CD4-positive, alpha-beta T cell treated with Interleukin-1 beta for 1 hour (primary cell): Measurements from ENCODE around the gene SPTBN1.

ENCODE experiments used
- DNase-seq, 2 donors: peaks; one replicate each; pipeline ENCODE4 v3.0.0-alpha.2; 2020 to 2022

SPTBN1 gene

DNA sequence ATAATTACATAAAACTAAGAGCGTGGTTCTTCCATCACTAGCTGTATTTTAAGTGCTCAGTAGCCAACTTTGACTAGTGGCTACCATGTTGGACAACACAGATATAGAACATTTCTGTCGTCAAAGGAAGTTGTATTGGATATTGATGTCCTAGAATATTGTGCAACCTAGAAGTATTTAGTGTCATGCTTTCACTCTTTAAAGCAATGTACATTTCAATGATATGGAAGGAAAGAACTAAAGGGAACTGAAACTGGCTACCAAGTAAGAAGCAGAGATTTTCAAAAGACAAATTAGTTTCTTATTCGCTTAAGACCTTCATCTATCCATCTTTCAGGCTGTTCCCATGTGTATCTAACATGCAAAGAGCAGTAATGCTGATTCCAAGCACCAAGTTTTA lies 182.0 kb downstream of the SPTBN1 start:
- DNase-seq: no peak

DNA sequence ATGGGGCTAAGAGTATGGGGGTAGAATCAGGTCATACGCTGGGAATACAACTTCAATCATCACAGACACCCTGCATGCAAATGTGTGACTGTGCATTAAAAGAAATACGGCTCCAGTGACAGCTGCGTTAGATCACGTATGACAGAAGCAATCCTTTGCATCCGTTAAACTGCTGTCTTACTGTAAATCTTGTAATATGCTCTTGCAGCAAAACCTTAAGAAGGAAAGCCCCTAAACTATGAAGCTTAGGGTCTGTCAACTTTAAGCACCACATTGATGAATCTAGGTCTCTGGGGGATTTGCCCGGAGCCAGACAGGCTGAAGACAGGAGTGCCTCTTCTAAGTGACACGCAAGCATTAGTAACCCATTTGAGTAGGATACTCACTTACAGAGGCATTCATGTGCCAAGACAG lies 182.7 kb downstream of the SPTBN1 start:
- no peak for DNase-seq

DNA sequence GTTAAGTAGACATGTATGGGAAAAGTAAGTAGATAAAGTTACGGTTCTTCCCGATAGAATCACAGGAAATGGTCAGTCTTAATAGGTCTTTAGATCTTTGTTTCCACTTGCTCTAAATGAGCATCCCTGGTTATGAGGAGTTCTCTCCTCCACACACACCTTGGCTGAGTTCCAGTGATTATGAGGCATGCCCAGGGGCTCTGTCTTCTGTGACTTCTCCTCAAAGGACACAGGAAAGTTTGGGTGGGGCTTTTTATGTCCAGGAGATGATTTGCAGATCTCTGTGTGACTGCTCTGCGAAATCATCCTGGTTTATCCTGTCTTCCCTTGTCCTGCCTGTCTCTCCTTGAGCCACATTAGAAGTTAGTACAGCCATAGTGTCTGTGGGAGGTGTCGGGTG lies 183.5 kb downstream of the SPTBN1 start:
- no peak for DNase-seq

DNA sequence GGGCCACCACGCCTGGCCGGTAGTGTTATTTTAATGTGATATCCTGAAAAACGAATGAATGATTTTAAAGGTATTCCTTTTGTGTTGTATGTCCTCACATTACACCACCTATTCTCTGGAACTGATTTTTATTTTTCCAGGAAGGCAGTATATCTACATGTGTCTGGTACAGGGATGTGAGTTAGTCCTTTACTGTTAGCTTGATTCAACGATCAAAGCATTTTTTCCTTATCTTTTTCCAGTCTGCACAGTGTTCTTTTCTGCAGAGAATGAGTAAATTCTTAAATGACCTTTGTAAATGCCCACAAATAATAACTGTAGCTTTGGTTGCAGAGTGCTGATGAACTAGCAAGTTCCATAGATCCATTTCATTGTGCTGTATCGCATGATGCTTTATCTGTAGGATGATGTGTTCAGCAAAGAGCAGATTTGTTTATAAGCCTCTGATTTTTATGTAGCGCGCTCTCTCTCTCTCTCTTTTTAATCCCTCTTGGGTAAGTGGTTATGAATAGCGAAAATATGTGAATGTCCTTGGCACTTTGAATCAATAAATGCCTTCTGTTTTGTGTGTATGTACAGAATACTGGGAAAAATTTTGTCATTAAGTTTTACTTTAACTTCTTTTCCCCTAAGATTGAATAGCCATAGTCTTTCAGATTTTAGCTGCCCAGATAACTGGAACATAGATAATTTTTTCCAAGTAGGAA lies 184.9 kb downstream of the SPTBN1 start:
- no peak for DNase-seq

DNA sequence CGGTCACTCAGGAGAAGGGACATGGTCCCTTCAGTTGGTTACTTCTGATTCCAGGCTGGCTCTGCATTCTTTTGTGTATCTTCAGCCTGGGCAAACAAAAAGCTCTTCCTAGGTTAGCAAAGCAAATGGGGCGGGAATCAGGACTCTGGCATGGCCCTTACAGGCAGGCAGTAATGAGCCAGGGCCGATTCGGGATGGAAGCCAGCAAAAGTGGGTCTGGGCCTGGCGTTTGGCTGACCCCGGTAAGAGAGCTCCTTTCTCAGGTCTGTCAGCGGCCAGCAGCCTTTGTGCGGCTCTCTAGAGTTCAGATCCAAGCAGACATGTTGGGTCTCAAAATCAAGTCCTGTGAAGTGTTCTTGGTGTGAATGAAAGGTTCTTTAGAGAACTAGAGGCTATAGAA lies 185.9 kb downstream of the SPTBN1 start:
- no peak for DNase-seq

DNA sequence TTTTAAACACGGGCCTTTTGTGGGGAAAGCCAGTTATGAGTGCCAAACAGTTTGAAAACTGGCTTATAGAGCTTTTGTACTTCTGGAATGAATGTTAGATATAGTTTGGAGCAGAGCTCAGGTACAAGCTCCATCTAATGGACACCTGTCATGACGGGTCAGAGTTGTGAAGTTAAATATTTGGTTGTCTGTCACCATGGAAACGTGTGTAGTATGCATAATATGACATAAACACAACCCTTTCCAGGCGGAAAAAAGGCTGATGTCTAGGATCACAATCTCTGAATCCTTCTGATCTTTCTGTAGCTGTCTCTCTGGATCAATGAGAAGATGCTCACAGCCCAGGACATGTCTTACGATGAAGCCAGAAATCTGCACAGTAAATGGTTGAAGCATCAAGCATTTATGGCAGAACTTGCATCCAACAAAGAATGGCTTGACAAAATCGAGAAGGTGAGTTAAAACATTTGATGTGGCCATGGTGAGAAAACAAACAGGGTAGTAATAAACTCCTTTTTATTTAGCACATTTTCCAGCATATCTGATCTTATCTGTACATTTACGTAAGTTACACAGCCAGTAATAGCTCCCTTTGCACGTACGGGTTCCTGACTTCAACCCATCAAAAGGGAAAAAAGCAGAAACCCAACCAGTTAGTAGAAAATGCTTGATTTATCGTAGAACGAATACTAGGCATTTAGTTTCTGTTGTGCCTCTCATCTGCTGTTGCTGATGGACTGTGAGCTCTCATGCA lies 186.7 kb downstream of the SPTBN1 start:
- no peak for DNase-seq

DNA sequence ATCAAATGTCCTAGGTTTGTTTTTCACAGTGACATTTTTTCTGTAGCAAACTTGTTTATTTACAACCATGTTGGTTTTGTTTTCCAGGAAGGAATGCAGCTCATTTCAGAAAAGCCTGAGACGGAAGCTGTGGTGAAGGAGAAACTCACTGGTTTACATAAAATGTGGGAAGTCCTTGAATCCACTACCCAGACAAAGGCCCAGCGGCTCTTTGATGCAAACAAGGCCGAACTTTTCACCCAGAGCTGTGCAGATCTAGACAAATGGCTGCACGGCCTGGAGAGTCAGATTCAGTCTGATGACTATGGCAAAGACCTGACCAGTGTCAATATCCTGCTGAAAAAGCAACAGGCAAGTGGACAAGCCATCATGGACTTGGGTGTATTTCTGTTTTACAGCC lies 188.1 kb downstream of the SPTBN1 start:
- no peak for DNase-seq

DNA sequence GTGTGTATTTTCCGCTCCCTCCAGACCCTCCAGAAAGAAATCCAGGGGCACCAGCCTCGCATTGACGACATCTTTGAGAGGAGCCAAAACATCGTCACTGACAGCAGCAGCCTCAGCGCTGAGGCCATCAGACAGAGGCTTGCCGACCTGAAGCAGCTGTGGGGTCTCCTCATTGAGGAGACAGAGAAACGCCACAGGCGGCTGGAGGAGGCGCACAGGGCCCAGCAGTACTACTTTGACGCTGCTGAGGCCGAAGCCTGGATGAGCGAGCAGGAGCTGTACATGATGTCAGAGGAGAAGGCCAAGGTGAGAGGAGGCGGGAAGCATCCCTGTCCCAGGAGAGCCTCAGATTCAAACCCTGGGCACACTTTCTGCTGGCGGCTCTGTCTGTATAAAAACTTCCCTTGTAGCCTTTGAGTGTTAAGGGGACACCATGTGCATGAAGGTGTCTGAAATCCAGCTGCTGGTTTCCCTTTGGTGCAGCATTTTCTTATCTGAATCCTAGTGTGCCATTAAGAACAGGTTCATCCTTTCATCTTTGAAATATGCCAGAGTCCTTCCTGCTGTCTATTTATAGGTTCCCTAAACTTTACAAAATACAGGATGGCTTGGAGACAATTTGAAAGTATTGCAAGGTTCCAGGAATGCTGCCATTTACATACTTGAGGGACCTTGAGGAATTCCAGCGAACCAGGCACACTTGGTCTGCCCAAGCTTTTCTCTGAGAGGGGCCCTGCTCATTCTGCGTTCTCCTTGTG lies 190.2 kb downstream of the SPTBN1 start:
- DNase-seq: no peak

DNA sequence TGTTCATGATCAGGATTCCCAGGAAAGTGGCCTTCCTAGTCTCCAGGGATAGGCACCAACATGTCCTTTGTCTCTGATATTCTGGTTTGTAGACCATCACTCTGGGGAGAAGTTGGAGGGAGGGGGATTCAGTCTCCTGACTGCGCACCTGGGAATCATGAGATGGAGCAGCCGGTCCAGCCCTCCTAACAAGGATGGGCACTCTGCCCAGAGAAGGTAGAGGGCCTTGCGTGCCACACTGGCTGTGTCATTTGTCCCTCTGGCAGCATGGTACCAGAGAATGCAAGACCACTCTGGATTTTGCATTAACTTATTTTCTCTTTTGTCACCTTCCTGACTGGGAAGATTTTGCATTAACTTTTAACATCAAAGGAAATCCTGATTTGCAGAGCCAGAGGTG lies 192.1 kb downstream of the SPTBN1 start:
- no peak for DNase-seq

DNA sequence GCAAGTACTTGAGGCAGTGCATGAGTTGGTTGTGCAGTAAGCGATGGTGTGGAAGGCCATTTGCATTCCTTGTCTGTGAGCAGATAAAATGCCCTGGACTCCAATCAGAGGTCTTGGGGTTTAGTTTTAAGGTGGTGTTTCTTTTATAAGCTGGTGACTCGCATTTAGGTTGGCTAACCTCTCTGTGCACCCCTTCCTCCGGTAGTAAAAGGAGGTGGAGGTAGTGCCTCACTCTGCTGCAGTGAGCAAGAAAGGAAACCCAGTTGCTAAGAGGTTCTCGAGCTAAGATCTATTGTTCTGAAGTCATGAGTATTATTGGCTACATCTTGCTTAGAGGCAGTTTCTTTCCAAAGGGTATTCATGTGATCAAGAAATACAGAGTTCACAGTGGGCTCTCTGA lies 193.1 kb downstream of the SPTBN1 start:
- no peak for DNase-seq

DNA sequence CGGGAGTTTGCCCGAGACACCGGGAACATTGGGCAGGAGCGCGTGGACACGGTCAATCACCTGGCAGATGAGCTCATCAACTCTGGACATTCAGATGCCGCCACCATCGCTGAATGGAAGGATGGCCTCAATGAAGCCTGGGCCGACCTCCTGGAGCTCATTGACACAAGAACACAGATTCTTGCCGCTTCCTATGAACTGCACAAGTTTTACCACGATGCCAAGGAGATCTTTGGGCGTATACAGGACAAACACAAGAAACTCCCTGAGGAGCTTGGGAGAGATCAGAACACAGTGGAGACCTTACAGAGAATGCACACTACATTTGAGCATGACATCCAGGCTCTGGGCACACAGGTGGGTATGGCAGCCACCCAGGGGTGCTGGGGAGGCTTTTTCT lies 193.5 kb downstream of the SPTBN1 start:
- DNase-seq: no peak

DNA sequence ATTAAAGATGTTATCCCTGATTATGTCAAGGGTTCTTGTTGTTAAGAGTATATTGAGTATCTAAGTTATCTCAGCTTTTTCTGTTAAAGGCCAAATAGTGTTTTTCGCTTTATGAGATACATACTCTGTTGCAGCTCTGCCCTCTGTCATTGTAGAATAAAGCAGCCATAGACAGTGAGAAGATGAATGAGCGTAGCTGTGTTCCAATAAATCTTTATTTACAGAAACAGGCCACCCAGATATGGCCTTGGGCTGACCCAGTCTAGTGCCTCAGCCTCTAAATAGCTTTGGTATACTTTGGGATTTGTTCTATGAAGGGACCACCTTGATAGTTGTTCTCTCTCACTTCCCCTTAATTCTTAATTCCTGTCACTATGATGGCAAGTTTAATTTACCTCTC lies 194.5 kb downstream of the SPTBN1 start:
- no peak for DNase-seq

DNA sequence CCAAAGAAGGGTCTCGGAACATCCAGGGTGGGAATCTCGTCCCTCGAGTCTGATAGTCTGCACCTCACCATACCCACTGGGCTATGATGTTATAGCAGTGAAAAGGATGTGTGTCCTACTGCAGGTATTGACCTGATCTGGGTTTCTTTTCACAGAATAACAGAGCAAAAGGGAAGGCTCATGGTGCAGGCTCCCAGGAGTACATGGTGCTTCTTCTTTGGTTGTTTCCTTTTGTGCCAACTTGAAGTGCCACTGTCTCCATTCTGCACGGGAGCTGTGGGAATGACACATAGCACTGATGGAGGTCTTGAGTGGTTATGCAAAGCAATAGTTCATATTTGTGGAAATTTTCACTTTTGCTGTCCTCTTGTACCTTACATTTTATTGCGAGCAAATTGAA lies 195.2 kb downstream of the SPTBN1 start:
- no peak for DNase-seq

DNA sequence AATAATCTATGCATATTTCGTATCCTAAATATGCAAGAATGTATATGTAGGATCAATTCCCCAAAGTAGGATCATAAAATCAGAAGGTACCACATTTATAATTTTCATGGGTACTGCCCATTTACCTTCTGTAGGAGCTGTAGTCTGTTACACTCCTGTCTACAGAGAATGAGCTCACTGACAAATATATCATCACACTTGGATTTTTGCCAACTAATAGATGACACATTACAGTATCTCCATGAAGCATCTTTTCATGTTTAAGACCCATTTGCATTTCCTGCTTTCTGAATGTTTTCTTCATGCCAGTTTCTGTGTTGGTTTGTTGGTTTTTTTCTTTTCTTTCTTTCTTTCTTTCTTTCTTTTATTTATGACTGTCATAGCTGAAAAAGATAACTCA lies 196.4 kb downstream of the SPTBN1 start:
- no peak for DNase-seq

DNA sequence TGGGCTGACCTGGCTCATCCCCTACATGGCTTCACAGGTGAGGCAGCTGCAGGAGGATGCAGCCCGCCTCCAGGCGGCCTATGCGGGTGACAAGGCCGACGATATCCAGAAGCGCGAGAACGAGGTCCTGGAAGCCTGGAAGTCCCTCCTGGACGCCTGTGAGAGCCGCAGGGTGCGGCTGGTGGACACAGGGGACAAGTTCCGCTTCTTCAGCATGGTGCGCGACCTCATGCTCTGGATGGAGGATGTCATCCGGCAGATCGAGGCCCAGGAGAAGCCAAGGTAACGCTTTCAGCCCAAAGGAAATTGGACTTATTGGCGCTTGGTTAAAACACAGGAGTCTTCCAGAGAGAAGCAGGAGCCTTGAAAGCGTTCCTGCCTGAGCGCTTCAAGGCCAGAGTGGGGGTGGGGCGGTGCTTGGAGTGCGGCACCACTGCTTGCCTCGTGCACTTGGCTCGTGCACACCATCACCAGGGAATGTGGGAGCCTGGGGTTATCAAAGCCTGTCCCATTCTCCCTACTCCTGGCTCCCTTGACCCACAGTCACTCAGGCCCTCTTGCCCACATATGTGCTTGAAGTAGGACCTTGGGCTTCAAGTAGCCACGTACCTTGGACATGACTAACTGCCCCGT lies 197.6 kb downstream of the SPTBN1 start:
- no peak for DNase-seq

DNA sequence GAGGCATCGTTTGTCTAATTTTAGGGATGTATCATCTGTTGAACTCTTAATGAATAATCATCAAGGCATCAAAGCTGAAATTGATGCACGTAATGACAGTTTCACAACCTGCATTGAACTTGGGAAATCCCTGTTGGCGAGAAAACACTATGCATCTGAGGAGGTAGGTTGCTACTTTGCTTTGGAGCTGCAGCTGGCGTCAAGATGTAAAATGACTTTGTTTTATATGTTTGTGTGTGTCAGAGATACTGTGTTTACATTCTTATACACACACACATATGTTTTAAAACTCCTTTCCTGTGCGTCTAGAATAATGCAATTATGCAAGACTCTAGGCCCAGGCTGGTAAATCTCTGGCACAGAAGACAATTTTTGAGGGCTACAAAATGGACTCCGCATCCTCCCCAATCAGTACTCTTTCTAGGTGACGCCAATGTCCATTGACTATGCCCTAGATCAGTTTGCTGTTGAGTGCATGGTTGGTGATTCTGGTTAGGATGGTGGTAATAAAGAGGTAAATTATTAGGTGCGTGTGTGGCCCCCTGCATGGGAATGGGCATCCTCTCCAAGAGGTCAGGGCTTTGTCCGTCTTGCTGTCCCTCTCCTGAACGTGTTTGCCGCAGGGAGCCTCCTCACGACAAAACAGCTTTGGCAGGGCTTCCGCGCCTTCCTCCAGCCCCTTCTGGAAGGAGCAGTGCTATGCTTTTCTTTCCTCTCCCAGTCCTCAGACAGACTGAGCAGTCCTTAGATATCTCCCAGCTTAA lies 199.1 kb downstream of the SPTBN1 start:
- no peak for DNase-seq

DNA sequence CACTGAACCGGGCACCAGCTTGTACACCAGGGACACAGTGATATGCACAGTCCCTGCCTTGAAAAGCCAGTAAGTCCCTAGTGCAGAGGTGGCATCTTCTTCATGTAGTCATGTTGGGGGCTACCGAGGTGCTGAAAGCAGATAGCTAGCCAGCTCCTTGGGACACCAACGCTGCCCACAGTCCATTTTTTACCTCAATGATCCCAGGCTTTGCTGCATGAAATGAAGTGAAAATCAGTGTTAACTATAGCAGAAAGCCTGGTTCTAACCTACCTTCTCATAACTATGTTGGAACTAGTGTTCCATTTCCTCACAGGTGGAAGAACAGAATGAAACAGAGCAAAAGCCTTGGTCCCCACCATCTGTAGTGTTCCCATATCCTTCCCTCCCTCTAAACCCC lies 200.7 kb downstream of the SPTBN1 start:
- DNase-seq: no peak

DNA sequence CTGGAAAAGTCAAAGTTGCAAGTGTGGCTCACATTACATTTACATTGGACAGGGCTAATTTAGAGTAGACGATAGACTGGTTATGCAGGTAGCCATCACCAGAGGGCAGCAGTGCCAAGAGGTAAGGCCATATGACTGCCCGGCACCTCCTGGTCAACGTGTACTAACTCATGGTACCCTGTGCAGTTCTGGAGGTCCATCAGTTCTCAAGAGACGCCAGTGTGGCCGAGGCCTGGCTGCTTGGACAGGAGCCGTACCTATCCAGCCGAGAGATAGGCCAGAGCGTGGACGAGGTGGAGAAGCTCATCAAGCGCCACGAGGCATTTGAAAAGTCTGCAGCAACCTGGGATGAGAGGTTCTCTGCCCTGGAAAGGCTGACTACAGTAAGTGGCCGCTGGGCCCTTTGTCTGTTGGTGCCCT lies 201.5 kb downstream of the SPTBN1 start:
- DNase-seq: peak; percentile 25 to 35

DNA sequence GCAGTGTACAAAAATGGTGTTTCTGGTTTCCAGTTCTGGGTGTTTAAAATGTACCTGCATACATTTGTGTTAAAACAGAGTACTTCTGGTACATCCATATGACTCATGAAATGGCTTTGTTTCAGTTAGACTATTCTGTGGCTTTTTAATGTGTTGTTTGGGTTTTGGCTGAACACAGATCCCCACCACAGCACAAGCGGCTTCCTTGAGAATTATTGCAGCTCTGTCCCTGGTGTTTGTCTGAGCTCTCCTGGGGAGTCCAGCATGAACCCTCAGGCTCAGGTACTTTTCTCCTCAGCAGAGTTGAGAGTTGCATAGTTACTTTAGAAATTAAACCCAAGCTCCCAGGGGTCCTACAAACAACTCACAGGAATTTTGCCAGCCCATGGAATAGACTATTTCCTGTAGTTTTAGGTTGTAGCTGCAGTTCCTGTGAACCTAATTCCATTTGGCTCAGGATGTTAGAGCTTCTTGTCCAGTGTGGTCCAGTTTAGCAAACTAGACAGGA lies 202.5 kb downstream of the SPTBN1 start:
- DNase-seq: no peak

DNA sequence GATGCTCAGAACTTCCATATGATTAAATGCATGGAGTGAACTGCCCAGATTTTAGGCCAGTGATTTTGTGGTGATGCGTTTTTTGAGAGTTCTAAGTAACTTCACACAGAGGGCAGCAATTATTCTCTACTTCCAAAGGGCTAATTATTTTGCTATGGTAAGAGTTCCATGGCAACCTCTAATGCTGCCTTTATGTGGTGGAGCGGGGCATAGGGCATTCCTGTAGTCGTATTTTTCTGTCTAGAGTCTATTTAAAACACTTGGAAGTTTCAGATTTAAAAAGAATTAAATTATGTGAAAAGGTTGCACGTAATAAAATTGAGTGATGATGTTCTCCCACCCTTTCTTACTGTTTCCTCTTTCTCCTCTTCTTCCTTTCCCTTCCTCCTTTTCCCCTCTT lies 203.4 kb downstream of the SPTBN1 start:
- DNase-seq: no peak

DNA sequence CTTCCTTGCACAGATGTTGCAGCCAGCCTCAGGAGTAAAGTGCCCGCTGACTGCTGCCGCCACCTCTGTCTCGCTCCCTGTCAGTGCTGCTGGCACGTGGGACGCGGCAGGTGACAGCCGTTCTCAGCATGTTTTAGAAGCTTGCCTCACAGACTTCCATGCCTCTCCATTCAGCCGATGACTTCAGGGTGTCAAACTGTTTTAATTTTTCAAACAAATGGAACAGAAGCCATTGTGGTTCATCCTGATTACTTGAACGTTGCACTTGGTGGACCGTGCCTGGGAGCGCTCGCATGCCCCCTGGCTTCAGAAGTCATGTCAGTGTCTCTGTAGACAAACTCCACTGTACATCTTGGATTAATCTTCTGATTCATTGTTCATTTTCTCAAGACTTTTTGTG lies 204.6 kb downstream of the SPTBN1 start:
- no peak for DNase-seq

DNA sequence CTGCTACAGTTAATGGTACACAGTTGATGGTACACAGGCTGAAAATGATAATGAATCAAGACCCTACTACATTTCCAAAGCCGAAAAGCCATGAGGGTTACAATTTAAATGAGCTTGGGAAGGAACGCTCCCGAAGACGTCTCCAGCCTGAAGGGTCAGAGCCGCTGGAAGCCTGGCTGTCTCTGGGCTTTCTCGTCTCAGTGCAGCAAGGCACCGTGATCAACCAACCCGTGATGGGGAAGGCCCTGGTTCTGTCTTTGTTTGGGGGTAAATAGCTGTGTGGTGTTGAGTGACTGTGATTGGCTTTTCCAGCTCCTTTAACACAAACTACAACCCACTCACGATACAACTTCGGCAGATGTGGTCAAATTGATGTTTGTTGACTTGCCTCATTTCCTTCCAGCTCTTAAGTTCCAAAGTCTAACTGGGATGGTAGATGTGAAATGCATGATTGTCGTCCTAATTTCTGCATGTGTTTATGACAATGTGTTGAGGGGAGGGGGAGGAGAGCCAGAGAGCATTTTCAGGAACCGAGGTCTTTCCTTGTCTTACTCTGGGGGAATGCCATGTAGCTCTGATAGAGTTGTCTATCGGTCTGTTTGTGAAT lies 207.4 kb downstream of the SPTBN1 start:
- DNase-seq: no peak
